Ovary (tissue), 9 donors: Measurements from ENCODE around the gene TFAM. TPM values are rescaled to one million over a fixed set of nuclear protein-coding genes. Genes with fewer than 3 reads are reported as not detected.

Experiments
- DNase-seq, 5 donors: peaks; one replicate each; pipeline ENCODE4 v3.0.0-alpha.2; 2019 to 2020
- H3K27ac ChIP-seq, 2 donors: fragments of 200-600 bp; one replicate each; pipeline versions ENCODE4 v1.5.1 to v1.8.0; 2019 to 2022
- H3K27me3 ChIP-seq: fragments of 200-600 bp; one replicate; pipeline ENCODE4 v1.8.0; 2022
- H3K36me3 ChIP-seq: fragments of 200-600 bp; sonication (generic); one replicate; pipeline ENCODE4 v1.5.1; 2019
- H3K4me1 ChIP-seq: one replicate; pipeline ENCODE4 v1.8.1; 2013; ENCODE audit warnings: mild to moderate bottlenecking, moderate library complexity; ENCODE audit not compliant: insufficient read depth
- H3K4me3 ChIP-seq: fragments of 200-600 bp; sonication (generic); one replicate; pipeline ENCODE4 v1.5.1; 2017
- H3K9me3 ChIP-seq, 2 donors: fragments of 200-600 bp in 1 of 2; sonication (generic) in 1 of 2; one replicate each; pipeline versions ENCODE4 v1.5.1 to v1.8.1; 2013 to 2019; ENCODE audit warnings: mild to moderate bottlenecking in 1 of 2, moderate library complexity in 1 of 2
- EP300 ChIP-seq: sonication (generic); formaldehyde crosslinking; IDR thresholded peaks from one replicate; pipeline ENCODE4 v1.6.1; 2017; ENCODE audit warnings: antibody characterized with exemption
- POLR2A ChIP-seq: fragments of 450-650 bp; IDR thresholded peaks from one replicate; pipeline ENCODE4 v1.6.1; 2017; ENCODE audit warnings: antibody characterized with exemption, mild to moderate bottlenecking, moderate library complexity
- WGBS, 3 donors: extraction: QIAGEN DNeasy Blood & Tissue Kit in 1 of 3; methylation state at CpG; one replicate each; pipeline versions ENCODE4 v1.1.5 to v1.1.7; 2013 to 2017; 5-methylcytosine and 5-hydroxymethylcytosine counted together
- intact Hi-C, 4 donors: fragments of 100-400 bp; cut with DNase I; formaldehyde crosslinking; loops; one replicate each; pipeline versions ENCODE4 v1.11.0 to v1.15.1; 2022 to 2023
- polyA plus RNA-seq, 2 donors: library from polyadenylated mRNA; stranded (reverse); fragments of 200-250 nt in 1 of 2; fragments of 350-450 nt in 1 of 2; fragmentation: Illumina TruSeq in 1 of 2; extraction: RNeasy Lipid Tissue Mini Kit (QIAGEN cat#74804) in 1 of 2; gene quantifications; one replicate each; pipeline ENCODE4 v1.2.3, GENCODE V29; 2013 to 2014
- total RNA-seq, 7 donors: library from RNA; depleted of rRNA in 2 of 7; stranded (reverse); fragments of >200 nt in 2 of 7; fragmentation: NEBNext Ultra II Directional in 3 of 7; extraction: Animal tissue kit (Norgen Biotek cat#: 25700) in 3 of 7; gene quantifications; one replicate each; pipeline versions ENCODE4 v1.1.0 to v1.2.4, GENCODE V29; 2016 to 2023
- TF ChIP-seq, protein P1 (sequence below), 3 donors: fragments of 450-650 bp in 2 of 3; fragments of 200-600 bp in 1 of 3; IDR thresholded peaks; one replicate each; pipeline versions ENCODE4 v1.5.1 to v1.8.0; 2016 to 2022; ENCODE audit warnings: antibody characterized with exemption in 3 of 3, mild to moderate bottlenecking in 1 of 3
- donor health status: DM: no; HTN: no; CAD: no; lungs with moderate emphysema.
- donor health status: DM: no; HTN: no; CAD: no.
- donor health status: Bipolar disorder and iron deficiency.
- donor health status: DM: yes; HTN: yes; CAD: no.
- donor health status: DM: no; HTN: no; CAD: no.
- donor health status: DM: yes; HTN: yes; CAD: no.

Gene TFAM
- total and polyA plus RNA-seq, 9 donors: 12.0 to 46.6 (median 33.4) TPM

DNA sequence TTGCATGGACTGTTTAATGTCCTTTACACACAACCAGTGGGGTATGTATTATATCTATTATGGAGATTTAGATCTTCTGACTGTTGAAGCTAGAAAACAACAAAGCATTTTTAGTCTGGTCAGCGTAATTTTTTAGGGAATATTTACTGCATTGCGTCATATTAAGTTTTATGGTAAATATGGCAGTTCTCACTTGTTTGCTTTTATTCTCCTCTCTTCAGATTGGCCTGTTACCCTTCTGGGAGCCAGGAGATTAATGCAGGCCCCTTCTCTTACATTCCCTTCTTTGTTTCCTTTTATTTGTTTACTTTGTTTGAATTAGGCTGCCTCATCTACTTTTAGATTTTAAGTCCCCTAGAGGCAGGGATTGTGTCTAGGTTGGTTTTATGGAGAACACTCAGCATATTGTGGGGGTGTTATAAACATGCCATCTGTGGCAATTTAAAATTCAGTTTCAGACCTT is 36.6 kb upstream of the TFAM start:
- no peaks in the 10 kb centered on the region for H3K36me3 ChIP-seq
- DNase-seq: no peak
- no peak overlapping the region for H3K27ac ChIP-seq
- no peak overlapping the region for H3K4me3 ChIP-seq
- intact Hi-C loops: no loop called here
- no peaks in the 10 kb centered on the region for H3K27me3 ChIP-seq
- 88 to 95% (median 93%) methylated on average over 2 of the region's 2 CpGs for WGBS, 3 donors
- no peaks in the 10 kb centered on the region for H3K9me3 ChIP-seq
- H3K4me1 ChIP-seq: no peaks in the 10 kb centered on the region
- no peak for TF ChIP-seq EP300
- TF ChIP-seq POLR2A: no peak

GRCh38 chr10:58350023-58350422 is 35.2 kb upstream of the TFAM start:
- H3K36me3 ChIP-seq: no peaks in the 10 kb centered on the region
- no peaks in the 10 kb centered on the region for H3K27me3 ChIP-seq
- no peak for DNase-seq
- 95 to 99% (median 97%) methylated on average over 2 of the region's 2 CpGs for WGBS, 3 donors
- H3K9me3 ChIP-seq: no peaks in the 10 kb centered on the region
- H3K4me1 ChIP-seq: no peaks in the 10 kb centered on the region
- no peak for TF ChIP-seq EP300
- TF ChIP-seq, protein P1, sequence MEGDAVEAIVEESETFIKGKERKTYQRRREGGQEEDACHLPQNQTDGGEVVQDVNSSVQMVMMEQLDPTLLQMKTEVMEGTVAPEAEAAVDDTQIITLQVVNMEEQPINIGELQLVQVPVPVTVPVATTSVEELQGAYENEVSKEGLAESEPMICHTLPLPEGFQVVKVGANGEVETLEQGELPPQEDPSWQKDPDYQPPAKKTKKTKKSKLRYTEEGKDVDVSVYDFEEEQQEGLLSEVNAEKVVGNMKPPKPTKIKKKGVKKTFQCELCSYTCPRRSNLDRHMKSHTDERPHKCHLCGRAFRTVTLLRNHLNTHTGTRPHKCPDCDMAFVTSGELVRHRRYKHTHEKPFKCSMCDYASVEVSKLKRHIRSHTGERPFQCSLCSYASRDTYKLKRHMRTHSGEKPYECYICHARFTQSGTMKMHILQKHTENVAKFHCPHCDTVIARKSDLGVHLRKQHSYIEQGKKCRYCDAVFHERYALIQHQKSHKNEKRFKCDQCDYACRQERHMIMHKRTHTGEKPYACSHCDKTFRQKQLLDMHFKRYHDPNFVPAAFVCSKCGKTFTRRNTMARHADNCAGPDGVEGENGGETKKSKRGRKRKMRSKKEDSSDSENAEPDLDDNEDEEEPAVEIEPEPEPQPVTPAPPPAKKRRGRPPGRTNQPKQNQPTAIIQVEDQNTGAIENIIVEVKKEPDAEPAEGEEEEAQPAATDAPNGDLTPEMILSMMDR (IDR thresholded peaks at IDR 0.05): no peak
- TF ChIP-seq POLR2A: no peak
- intact Hi-C loops: no loop called here
- H3K4me3 ChIP-seq: no peak overlapping the region
- H3K27ac ChIP-seq: no peak overlapping the region

- Histone ChIP-seq H3K27me3 (no peaks in the 10 kb centered on the region), H3K36me3 (no peaks in the 10 kb centered on the region), H3K9me3 (no peaks in the 10 kb centered on the region), H3K4me1 (no peaks in the 10 kb centered on the region), H3K4me3 (no peak overlapping the region), H3K27ac (no peak overlapping the region)
- DNase-seq: no peak
- 87 to 94% (median 92%) methylated on average over 6 of the region's 6 CpGs for WGBS, 3 donors
- intact Hi-C loops: no loop called here
- TF ChIP-seq POLR2A: no peak
- TF ChIP-seq, protein P1 (IDR thresholded peaks at IDR 0.05): no peak
- TF ChIP-seq EP300: no peak
Measured at GRCh38 chr10:58350619-58351323, 34.4 kb upstream of the TFAM start.

GRCh38 chr10:58351616-58352578 is 33.3 kb upstream of the TFAM start:
- DNase-seq: no peak
- Histone ChIP-seq H3K4me1 (no peaks in the 10 kb centered on the region), H3K27me3 (no peaks in the 10 kb centered on the region), H3K27ac (no peak overlapping the region), H3K9me3 (no peaks in the 10 kb centered on the region), H3K36me3 (no peaks in the 10 kb centered on the region), H3K4me3 (no peak overlapping the region)
- intact Hi-C loops: no loop called here
- TF ChIP-seq EP300 (no peak), POLR2A (no peak)
- TF ChIP-seq, protein P1 (IDR thresholded peaks at IDR 0.05): no peak
- WGBS, 3 donors: 92 to 98% (median 93%) methylated on average over 7 of the region's 7 CpGs
